IMR-90 (cell line): Measurements from ENCODE around the gene CLEC7A. TPM values are rescaled to one million over a fixed set of nuclear protein-coding genes. Genes with fewer than 3 reads are reported as not detected.

Experiments used
- ATAC-seq: fragments of 200-7000 bp; cut with Tn5 transposase; 2 replicates; pipeline ENCODE4 v1.9.1; 2020; ENCODE audit warnings: low read depth, mild to moderate bottlenecking, moderate library complexity
- BruUV-seq: library from RNA; stranded (reverse); fragments of 400-500 nt; replicated peaks from 2 replicates; lab custom pipeline; 2021; lab: Mats Ljungman, UMichigan
- CTCF ChIA-PET: fragments of 300-600 bp; formaldehyde crosslinking; extraction: SDS; loops from one replicate; lab custom pipeline; 2021; ENCODE audit warnings: antibody characterized with exemption; lab: Yijun Ruan, JAX
- POLR2A ChIA-PET: fragments of 300-600 bp; sonication (Branson Sonifier 250); formaldehyde crosslinking; loops from one replicate; lab custom pipeline; 2022; ENCODE audit warnings: antibody characterized with exemption; ENCODE audit not compliant: unreplicated experiment; lab: Charles Lee
- DNase-seq: peaks from one replicate; pipeline ENCODE4 v3.0.0; 2013
- H2AFZ ChIP-seq: replicated peaks from 2 replicates; pipeline ENCODE3; 2013; ENCODE audit warnings: low read length, mild to moderate bottlenecking; ENCODE audit not compliant: poor library complexity
- H2AK5ac ChIP-seq: 2 replicates; pipeline ENCODE4 v1.6.1; 2013; ENCODE audit warnings: low read depth, low read length, inconsistent platforms
- H2AK9ac ChIP-seq: replicated peaks from 2 replicates; pipeline ENCODE3; 2013; ENCODE audit warnings: mild to moderate bottlenecking, low read depth, low read length, moderate library complexity; ENCODE audit not compliant: poor library complexity
- H2BK120ac ChIP-seq: 2 replicates; pipeline ENCODE4 v1.6.1; 2013; ENCODE audit warnings: low read depth, low read length, inconsistent platforms
- H2BK15ac ChIP-seq: 3 replicates; pipeline ENCODE4 v1.6.1; 2013; ENCODE audit warnings: low read depth, low read length, inconsistent platforms
- H2BK20ac ChIP-seq: 2 replicates; pipeline ENCODE4 v1.6.1; 2013; ENCODE audit warnings: low read depth, mild to moderate bottlenecking, inconsistent platforms, low read length, moderate library complexity
- H2BK5ac ChIP-seq: 2 replicates; pipeline ENCODE4 v1.6.1; 2013; ENCODE audit warnings: mild to moderate bottlenecking, low read depth, low read length, inconsistent platforms; ENCODE audit not compliant: poor library complexity, severe bottlenecking
- H3K14ac ChIP-seq: replicated peaks from 2 replicates; pipeline ENCODE4 v1.6.1; 2013; ENCODE audit warnings: low read depth, low read length, inconsistent platforms
- H3K18ac ChIP-seq: 2 replicates; pipeline ENCODE4 v1.6.1; 2013; ENCODE audit warnings: low read depth, low read length, control low read depth
- H3K23ac ChIP-seq: 2 replicates; pipeline ENCODE4 v1.6.1; 2013; ENCODE audit warnings: low read depth, low read length, inconsistent platforms
- H3K27ac ChIP-seq: 2 replicates; pipeline ENCODE4 v1.5.1; 2013; ENCODE audit warnings: mild to moderate bottlenecking, control low read depth, low read length; ENCODE audit not compliant: insufficient read depth
- H3K27me3 ChIP-seq: 2 replicates; pipeline ENCODE4 v1.6.1; 2013; ENCODE audit warnings: low read length; ENCODE audit not compliant: control insufficient read depth, insufficient read depth
- H3K36me3 ChIP-seq: 2 replicates; pipeline ENCODE4 v1.6.1; 2013; ENCODE audit warnings: low read length, mixed read lengths; ENCODE audit not compliant: control insufficient read depth, insufficient read depth
- H3K4ac ChIP-seq: 2 replicates; pipeline ENCODE4 v1.6.1; 2013; ENCODE audit warnings: low read depth, low read length, inconsistent platforms
- H3K4me1 ChIP-seq: 2 replicates; pipeline ENCODE4 v1.6.1; 2013; ENCODE audit warnings: low read length, mixed read lengths; ENCODE audit not compliant: control insufficient read depth, insufficient read depth
- H3K4me2 ChIP-seq: 2 replicates; pipeline ENCODE4 v1.6.1; 2013; ENCODE audit warnings: low read depth, mild to moderate bottlenecking, control low read depth, low read length, moderate library complexity
- H3K4me3 ChIP-seq: 2 replicates; pipeline ENCODE4 v1.5.1; 2013; ENCODE audit warnings: low read depth, mild to moderate bottlenecking, control low read depth, low read length, moderate library complexity; ENCODE audit not compliant: insufficient read depth
- H3K56ac ChIP-seq: 2 replicates; pipeline ENCODE4 v1.6.1; 2013; ENCODE audit warnings: low read length, inconsistent platforms; ENCODE audit not compliant: insufficient read depth; ENCODE audit errors: extremely low read depth
- H3K79me1 ChIP-seq, 2 experiments: 2 replicates each; pipeline ENCODE4 v1.6.1; 2013; ENCODE audit warnings: low read length in 2 of 2, inconsistent platforms in 1 of 2, low read depth in 1 of 2
- H3K9ac ChIP-seq: 2 replicates; pipeline ENCODE4 v1.6.1; 2013; ENCODE audit warnings: low read depth, low read length, control low read depth
- H3K9me1 ChIP-seq: 2 replicates; pipeline ENCODE4 v1.6.1; 2013; ENCODE audit warnings: low read length, inconsistent platforms; ENCODE audit not compliant: insufficient read depth
- H3K9me3 ChIP-seq: 2 replicates; pipeline ENCODE4 v1.6.1; 2013; ENCODE audit warnings: low read length; ENCODE audit not compliant: control insufficient read depth, insufficient read depth
- H4K20me1 ChIP-seq: 2 replicates; pipeline ENCODE4 v1.6.1; 2013; ENCODE audit warnings: low read length, inconsistent platforms; ENCODE audit not compliant: insufficient read depth
- H4K5ac ChIP-seq: 2 replicates; pipeline ENCODE4 v1.6.1; 2013; ENCODE audit warnings: mild to moderate bottlenecking, low read depth, low read length, control low read depth
- H4K8ac ChIP-seq, 2 experiments: 2 replicates each; pipeline ENCODE4 v1.6.1; 2013; ENCODE audit warnings: low read depth in 2 of 2, low read length in 2 of 2, control low read depth in 1 of 2, inconsistent platforms in 1 of 2
- H4K91ac ChIP-seq: 2 replicates; pipeline ENCODE4 v1.6.1; 2013; ENCODE audit warnings: low read depth, low read length, inconsistent platforms; ENCODE audit not compliant: insufficient read depth
- CTCF ChIP-seq: conservative IDR thresholded peaks from 2 replicates; pipeline ENCODE4 v1.5.1; 2012; ENCODE audit warnings: mild to moderate bottlenecking, low read depth, low read length, improper control_type of control experiment
- ELK1 ChIP-seq: fragments of 150-350 bp; IDR thresholded peaks from 2 replicates; pipeline ENCODE4 v1.6.1; 2016; ENCODE audit warnings: low read depth, mild to moderate bottlenecking, low read length, moderate library complexity, borderline replicate concordance
- MAFK ChIP-seq: IDR thresholded peaks from 2 replicates; pipeline ENCODE4 v1.6.1; 2012; ENCODE audit warnings: low read depth, low read length, improper control_type of control experiment
- MXI1 ChIP-seq: IDR thresholded peaks from 2 replicates; pipeline ENCODE4 v1.6.1; 2012; ENCODE audit warnings: low read depth, mild to moderate bottlenecking, low read length, moderate library complexity, borderline replicate concordance
- RAD21 ChIP-seq: IDR thresholded peaks from 2 replicates; pipeline ENCODE4 v1.6.1; 2012; ENCODE audit warnings: low read length, improper control_type of control experiment
- RCOR1 ChIP-seq: IDR thresholded peaks from 2 replicates; pipeline ENCODE4 v1.6.1; 2012; ENCODE audit warnings: mild to moderate bottlenecking, low read length, improper control_type of control experiment; ENCODE audit not compliant: insufficient replicate concordance
- RFX5 ChIP-seq: IDR thresholded peaks from 2 replicates; pipeline ENCODE4 v1.8.0; 2012; ENCODE audit warnings: low read depth, mild to moderate bottlenecking, low read length, moderate library complexity
- SMC3 ChIP-seq: fragments of 150-350 bp; IDR thresholded peaks from 2 replicates; pipeline ENCODE4 v1.6.1; 2016; ENCODE audit warnings: low read depth, mild to moderate bottlenecking, antibody characterized with exemption, low read length, moderate library complexity
- WGBS, 2 experiments: methylation state at CpG; one replicate each; pipeline versions ENCODE4 v1.1.5 to v1.1.7; 2013; ENCODE audit warnings: missing lambda C conversion rate in 2 of 2; ENCODE audit not compliant: insufficient read length in 1 of 2; ENCODE audit errors: extremely low coverage in 2 of 2; 5-methylcytosine and 5-hydroxymethylcytosine counted together
- dilution Hi-C: fragments of 300-500 bp; cut with HindIII; formaldehyde crosslinking; loops from one replicate; pipeline ENCODE4 v1.14.3; 2018; ENCODE audit warnings: low sequenced_read_pairs; ENCODE audit not compliant: unreplicated experiment
- in situ Hi-C: fragments of 300-500 bp; cut with MboI; formaldehyde crosslinking; loops from 3 replicates; pipeline ENCODE4 v1.14.3; 2019; ENCODE audit warnings: low sequenced_read_pairs, inconsistent platforms, mixed read lengths
- intact Hi-C: fragments of 100-400 bp; cut with micrococcal nuclease; formaldehyde crosslinking; loops from 2 replicates; pipeline ENCODE4 v1.10.0; 2022
- polyA plus RNA-seq, 3 experiments: library from polyadenylated mRNA; depleted of rRNA; stranded (reverse); fragments of >200 nt; gene quantifications; 2 replicates each; pipeline ENCODE4 v1.2.3, GENCODE V29; 2012; ENCODE audit warnings: low replicate concordance in 1 of 3
- total RNA-seq: library from RNA; depleted of rRNA; stranded (reverse); fragments of >200 nt; gene quantifications from 2 replicates; pipeline ENCODE4 v1.2.3, GENCODE V29; 2012

The CLEC7A gene
- total and polyA plus RNA-seq, 2 of the 4 experiments (the other 2 are of a cell fraction): not detected

- no peak overlapping the region for H3K9ac ChIP-seq
- no peaks in the 10 kb centered on the region for H4K20me1 ChIP-seq
- 94% methylated on average over 4 of the region's 5 CpGs; no CpG with 5 or more reads in 1 of the 2 experiments for WGBS, 2 experiments
- no peak overlapping the region for H2AFZ ChIP-seq
- H3K27me3 ChIP-seq: no peaks in the 10 kb centered on the region
- intact Hi-C loops (no loop called here), in situ Hi-C loops (no loop called here), dilution Hi-C loops (no loop called here)
- H3K56ac ChIP-seq: no peak overlapping the region
- no peak for DNase-seq
- POLR2A ChIA-PET: no interaction called here
- peaks cover 15% of the 10 kb centered on the region for H3K4me1 ChIP-seq
- no peak overlapping the region for H3K27ac ChIP-seq
- H3K23ac ChIP-seq: no peak overlapping the region
- peak overlapping the region; percentile 18; the same call in 1 of the 2 replicates for H2BK20ac ChIP-seq
- H2BK5ac ChIP-seq: no peak overlapping the region
- no TSS peak for BruUV-seq
- no peak overlapping the region for H2AK9ac ChIP-seq
- no peak for ATAC-seq
- 0 out of 4 replicates have a peak, but pooled peaks cover 0 to 4% of the 10 kb centered on the region in 2 experiments for H3K79me1 ChIP-seq
- H3K18ac ChIP-seq: peak overlapping the region; percentile 49; the same call in 1 of the 2 replicates
- no peak overlapping the region for H3K4me3 ChIP-seq
- no peak overlapping the region; the same call in 1 of the 2 replicates for H3K4ac ChIP-seq
- CTCF ChIA-PET: interaction anchor here (0.7 to 1.0 kb wide), 2 partner anchors 9 to 23 kb away, joined by 3 read pairs; no protein-coding TSS in a partner anchor
- H2BK15ac ChIP-seq: peak overlapping the region; percentile 60; the same call in 1 of the 3 replicates
- 0 out of 4 replicates have a peak overlapping the region, but pooled peaks of 1 of the 2 experiments have one; percentile 23 for H4K8ac ChIP-seq
- H3K14ac ChIP-seq: no peak overlapping the region
- H3K9me3 ChIP-seq: no peaks in the 10 kb centered on the region
- H3K36me3 ChIP-seq: no peaks in the 10 kb centered on the region
- H4K91ac ChIP-seq: no peak overlapping the region
- no peaks in the 10 kb centered on the region; the same call in 1 of the 2 replicates for H3K9me1 ChIP-seq
- TF ChIP-seq CTCF (no peak), RCOR1 (no peak), RFX5 (no peak), MXI1 (no peak), SMC3 (no peak), RAD21 (no peak), MAFK (no peak), ELK1 (no peak)
- H4K5ac ChIP-seq: no peak overlapping the region
- H2AK5ac ChIP-seq: no peak overlapping the region; the same call in none of the 2 replicates
- H3K4me2 ChIP-seq: no peak overlapping the region
- peak overlapping the region; percentile 26; the same call in 1 of the 2 replicates for H2BK120ac ChIP-seq
Measured at GRCh38 chr12:10175846-10176636, 46.0 kb upstream of the CLEC7A start.
